Measurements from ENCODE around the gene AOPEP. TPM values are rescaled to one million over a fixed set of nuclear protein-coding genes. Genes with fewer than 3 reads are reported as not detected.

Gene AOPEP
- total and polyA plus RNA-seq, 3 donors from 2014 or later: 31.4 to 95.0 (median 80.4) TPM

DNA sequence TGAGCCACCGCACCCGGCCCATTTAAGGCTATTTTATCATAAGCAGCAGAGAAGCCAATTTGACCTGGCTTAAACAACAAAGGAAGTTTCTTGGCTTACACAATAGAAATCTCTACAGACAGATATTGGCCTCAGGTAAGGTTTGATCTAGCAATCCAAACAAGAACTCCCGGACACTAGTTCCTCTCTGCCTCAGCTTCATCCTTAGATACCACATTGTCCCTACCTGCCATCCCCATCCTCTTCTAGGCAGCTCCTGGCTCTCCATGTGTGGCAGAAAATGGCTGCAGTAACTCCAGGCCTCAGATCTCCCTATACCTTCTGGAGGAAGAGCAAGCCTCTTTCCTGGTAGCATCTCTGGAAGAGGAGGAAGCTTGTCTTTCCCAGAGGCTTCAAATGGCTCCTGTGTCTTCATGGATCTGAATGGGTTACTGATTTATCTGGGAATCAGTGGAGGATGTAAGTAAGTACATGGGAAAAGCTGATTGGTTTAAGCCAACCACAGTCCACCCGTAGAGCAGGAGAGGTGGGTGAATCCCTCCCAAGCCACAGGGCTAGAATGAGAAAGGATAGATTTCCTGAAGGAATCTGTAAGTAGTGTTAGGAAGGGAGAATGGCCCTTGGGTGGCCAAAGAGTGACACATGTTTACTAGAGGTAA lies 26.7 kb upstream of the AOPEP start:
- Histone ChIP-seq H3K36me3 (ENCODE audit: low read depth, missing control alignments) (no peaks in the 10 kb centered on the region), H3K9me3 (no peaks in the 10 kb centered on the region), H3K4me3 (no peak overlapping the region), H3K27me3 (no peaks in the 10 kb centered on the region), H3K4me1 (no peaks in the 10 kb centered on the region), H3K27ac (no peak overlapping the region)
- DNase-seq: no peak
- intact Hi-C loops (cut with DNase I; ENCODE audit: low total_unique reads): no loop called here
- TF ChIP-seq, protein P1, sequence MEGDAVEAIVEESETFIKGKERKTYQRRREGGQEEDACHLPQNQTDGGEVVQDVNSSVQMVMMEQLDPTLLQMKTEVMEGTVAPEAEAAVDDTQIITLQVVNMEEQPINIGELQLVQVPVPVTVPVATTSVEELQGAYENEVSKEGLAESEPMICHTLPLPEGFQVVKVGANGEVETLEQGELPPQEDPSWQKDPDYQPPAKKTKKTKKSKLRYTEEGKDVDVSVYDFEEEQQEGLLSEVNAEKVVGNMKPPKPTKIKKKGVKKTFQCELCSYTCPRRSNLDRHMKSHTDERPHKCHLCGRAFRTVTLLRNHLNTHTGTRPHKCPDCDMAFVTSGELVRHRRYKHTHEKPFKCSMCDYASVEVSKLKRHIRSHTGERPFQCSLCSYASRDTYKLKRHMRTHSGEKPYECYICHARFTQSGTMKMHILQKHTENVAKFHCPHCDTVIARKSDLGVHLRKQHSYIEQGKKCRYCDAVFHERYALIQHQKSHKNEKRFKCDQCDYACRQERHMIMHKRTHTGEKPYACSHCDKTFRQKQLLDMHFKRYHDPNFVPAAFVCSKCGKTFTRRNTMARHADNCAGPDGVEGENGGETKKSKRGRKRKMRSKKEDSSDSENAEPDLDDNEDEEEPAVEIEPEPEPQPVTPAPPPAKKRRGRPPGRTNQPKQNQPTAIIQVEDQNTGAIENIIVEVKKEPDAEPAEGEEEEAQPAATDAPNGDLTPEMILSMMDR (IDR thresholded peaks at IDR 0.05): no peak
- no peak for TF ChIP-seq POLR2A (IDR thresholded peaks at IDR 0.05)
- 91 to 94% methylated on average over 4 of the region's 4 CpGs for WGBS, 2 donors

DNA sequence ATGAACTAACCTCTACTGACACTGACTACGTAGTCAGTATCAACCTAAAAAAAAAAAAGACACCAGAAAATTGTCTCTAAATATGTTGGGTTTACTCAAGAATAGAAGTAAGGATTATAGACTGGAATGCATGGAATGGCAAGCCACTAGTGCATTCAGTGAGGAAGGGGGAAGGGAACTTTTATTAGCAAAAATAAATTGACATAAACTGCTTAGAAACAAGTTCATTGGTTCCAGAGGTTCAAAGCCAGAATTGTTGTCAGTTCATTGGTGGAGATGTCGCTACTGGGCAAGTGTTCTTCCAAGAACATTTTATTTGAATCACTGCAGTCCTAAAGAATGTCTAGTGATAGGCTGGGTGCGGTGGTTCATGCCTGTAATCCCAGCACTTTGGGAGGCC lies 26.1 kb upstream of the AOPEP start:
- Histone ChIP-seq H3K9me3 (no peaks in the 10 kb centered on the region), H3K4me1 (no peaks in the 10 kb centered on the region), H3K36me3 (ENCODE audit: low read depth, missing control alignments) (no peaks in the 10 kb centered on the region), H3K27ac (no peak overlapping the region), H3K27me3 (no peaks in the 10 kb centered on the region), H3K4me3 (no peak overlapping the region)
- intact Hi-C loops (cut with DNase I; ENCODE audit: low total_unique reads): no loop called here
- DNase-seq: no peak
- WGBS, 2 donors: 95 to 98% methylated on average over 3 of the region's 3 CpGs
- TF ChIP-seq POLR2A (IDR thresholded peaks at IDR 0.05): no peak
- TF ChIP-seq, protein P1 (IDR thresholded peaks at IDR 0.05): no peak

DNA sequence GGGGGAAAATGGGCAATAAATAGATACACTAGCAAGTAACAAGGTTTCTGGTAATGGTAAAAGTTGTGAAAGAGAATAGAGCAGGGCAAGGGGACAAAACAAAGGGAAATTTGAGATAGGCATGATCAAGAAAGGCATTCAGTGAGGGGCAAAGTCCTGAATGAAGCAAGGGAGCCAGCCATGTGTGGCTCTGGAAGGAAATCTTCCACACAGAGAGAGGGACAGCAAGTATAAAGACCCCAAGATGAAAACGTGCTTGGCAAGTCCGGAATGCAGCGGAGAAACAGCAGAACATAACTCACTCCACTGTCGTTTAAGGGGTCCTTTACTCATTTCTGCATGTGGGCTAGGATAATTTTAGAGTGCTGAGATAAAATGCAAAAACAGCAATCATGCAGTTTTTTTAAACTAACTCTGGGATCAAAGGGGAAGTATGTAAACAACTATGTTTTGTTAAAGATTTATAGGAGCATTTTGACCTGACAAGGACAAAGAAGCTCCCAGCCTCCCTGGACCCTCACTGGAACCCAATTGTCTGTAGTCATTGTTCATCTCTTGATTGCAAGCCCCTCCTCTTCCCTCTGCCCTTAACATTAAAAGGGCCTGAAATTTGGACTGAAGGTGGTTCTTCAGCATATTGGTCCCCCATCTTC lies 22.9 kb upstream of the AOPEP start:
- Histone ChIP-seq H3K4me1 (no peaks in the 10 kb centered on the region), H3K9me3 (no peaks in the 10 kb centered on the region), H3K36me3 (ENCODE audit: low read depth, missing control alignments) (no peaks in the 10 kb centered on the region), H3K27ac (no peak overlapping the region), H3K4me3 (no peak overlapping the region), H3K27me3 (no peaks in the 10 kb centered on the region)
- intact Hi-C loops (cut with DNase I; ENCODE audit: low total_unique reads): no loop called here
- no peak for DNase-seq
- TF ChIP-seq, protein P1 (IDR thresholded peaks at IDR 0.05): no peak
- no peak for TF ChIP-seq POLR2A (IDR thresholded peaks at IDR 0.05)
- WGBS, 2 donors: 50 to 62% methylated on average over 4 of the region's 4 CpGs

DNA sequence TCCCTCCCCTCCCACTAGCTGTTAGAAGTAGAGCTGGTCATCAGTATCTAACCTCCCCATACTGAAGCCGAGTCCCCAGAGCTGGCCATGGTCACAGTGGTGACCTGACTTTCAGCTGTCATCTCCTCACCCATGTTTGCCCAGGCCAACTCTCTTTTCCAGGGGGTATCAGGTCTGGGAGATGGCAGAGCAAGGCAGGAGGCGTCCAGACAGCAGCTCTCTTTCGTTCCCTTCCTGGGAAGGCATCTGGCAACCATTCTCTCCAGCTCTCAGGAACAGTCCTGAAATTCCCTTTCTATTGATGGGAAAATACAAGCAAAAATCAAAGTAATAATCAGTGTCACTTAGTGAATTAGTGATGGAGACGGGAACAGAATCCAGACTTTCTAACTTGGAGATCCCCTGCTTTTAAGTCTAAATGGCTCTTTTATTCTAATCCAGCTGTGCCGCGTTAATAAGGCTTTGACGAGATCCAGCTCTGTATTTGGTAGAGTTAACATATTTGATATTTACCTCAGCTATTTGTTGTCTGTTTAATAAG lies 21.3 kb upstream of the AOPEP start:
- no peak for DNase-seq

More for the DNA sequence above, 21.3 kb upstream of the AOPEP start:
- Histone ChIP-seq H3K36me3 (ENCODE audit: low read depth, missing control alignments) (no peaks in the 10 kb centered on the region), H3K27me3 (no peaks in the 10 kb centered on the region), H3K4me1 (no peaks in the 10 kb centered on the region), H3K4me3 (no peak overlapping the region), H3K27ac (no peak overlapping the region), H3K9me3 (no peaks in the 10 kb centered on the region)
- intact Hi-C loops (cut with DNase I; ENCODE audit: low total_unique reads): no loop called here
- TF ChIP-seq, protein P1 (IDR thresholded peaks at IDR 0.05): no peak
- no peak for TF ChIP-seq POLR2A (IDR thresholded peaks at IDR 0.05)
- WGBS, 2 donors: 76 to 78% methylated on average over 7 of the region's 7 CpGs

All from testis (tissue), 3 donors.